HG03066 (cell line): ENCODE measurements around the gene SPRR2G.
"Not testable (repeated sequence)": the region's sequence is repeated elsewhere in the genome, so short reads cannot be mapped to it uniquely, and the experiment has no call there.

ENCODE experiments used
- ATAC-seq: cut with Tn5 transposase; IDR thresholded peaks from one replicate; pipeline ENCODE4 v1.9.1; 2021; ENCODE audit warnings: low read depth; ENCODE audit not compliant: unreplicated experiment

The SPRR2G gene

DNA sequence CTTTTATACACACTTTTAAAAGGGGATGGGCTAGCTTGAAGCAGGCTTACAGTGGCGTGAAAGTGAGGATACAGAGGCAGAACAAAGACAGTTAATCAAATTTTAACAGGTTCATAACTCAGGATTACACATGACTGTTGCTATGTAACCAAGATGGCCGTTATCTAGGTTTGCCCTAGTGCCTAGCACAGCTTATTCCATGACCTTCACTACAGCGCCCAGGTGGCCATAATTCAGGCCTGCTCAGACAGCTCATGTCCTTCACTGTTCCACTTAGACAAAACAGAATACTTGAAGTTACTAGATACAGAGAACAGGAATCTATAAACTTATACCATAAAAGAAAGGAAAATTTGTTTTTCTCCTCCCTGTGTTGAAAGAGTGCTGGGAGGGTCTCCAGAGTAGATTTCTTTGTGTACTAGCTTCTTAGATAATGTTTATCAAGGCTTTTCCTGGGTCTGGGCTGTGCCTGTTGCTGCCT is 31.2 kb downstream of the SPRR2G start:
- no peak for ATAC-seq

DNA sequence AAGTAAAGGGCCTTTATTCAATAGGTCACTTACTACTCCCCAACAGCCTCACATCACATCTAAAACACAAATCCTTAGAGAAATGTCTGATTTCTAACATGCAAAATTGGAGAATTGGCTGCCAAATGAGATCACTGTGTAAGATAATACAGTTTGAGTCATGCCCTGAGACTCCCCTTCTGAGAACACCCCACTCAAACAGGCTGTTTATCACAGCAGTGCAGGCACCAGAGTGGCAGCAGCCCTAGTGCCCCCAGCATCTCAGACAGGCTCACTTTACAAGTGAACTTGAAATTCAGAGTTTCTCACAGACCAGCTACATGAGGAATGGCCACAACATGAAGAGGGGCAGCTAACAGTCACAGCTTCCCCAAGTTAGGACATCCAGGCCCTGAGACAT is 35.4 kb downstream of the SPRR2G start:
- not testable (repeated sequence) for ATAC-seq

DNA sequence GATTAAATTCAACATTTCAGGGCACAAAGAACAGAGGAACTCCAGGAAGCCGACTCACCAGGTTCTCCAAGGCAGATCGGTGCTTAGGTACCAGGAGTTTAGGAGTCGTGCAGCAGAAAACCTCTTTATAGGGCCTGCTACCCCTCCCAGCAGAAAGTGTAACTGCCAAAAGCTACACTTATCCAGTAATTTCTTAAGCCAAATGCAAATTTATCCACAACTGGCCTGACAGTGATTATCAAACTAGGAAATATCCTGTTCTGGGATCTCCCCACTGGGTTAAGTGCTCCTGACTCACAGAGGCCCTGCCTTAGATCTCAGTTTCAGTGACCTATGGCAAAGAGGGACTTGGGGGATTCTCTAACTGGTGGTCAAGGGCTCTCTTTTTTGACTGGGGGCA is 37.3 kb downstream of the SPRR2G start, which contains the start of gene SPRR2F:
TSS of gene SPRR2F (minus strand) at position 101 of the 400 bp plus-strand sequence. CDS start 783 bp downstream, outside the sequence.
- no peak for ATAC-seq

DNA sequence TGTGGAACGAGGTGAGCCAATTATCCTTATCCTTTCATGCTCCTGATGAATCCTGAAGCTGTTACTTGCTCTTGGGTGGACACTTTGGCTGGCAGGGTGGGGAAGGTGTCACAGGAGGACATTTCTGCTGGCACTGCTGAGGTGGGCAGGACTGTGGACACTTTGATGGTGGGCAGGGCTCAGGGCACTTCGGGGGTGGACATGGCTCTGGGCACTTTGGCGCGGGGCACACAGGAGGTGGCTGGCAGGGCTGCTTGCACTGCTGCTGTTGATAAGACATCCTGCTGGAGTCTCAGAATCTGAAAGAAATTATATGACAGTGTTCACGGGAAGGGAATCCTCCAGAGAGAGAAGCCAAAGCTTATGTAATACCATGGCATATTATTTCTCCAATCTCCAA is 38.2 kb downstream of the SPRR2G start:
- not testable (repeated sequence) for ATAC-seq

DNA sequence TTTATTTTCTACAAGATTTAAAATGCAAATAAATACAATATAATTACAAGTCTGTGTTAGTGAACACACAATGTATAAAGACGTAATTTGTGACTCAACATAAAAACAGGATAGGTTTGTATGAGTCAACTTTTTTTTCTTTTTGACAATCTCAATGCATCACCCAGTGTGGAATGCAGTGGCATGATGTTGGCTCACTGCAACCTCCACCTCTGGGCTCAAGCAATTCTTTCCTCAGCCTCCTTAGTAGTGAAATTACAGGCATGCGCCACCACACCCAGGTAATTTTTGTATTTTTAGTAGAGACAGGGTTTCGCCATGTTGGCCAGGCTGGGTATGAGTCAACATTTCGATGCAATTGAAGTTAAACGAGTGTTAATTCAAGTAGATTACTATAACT is 50.4 kb downstream of the SPRR2G start:
- ATAC-seq = no peak
